ENCODE measurements around the gene NUB1. TPM values are rescaled to one million over a fixed set of nuclear protein-coding genes. Genes with fewer than 3 reads are reported as not detected.

NUB1 gene
- total and polyA plus RNA-seq, 12 donors: 22.5 to 127 (median 48.6) TPM

GRCh38 chr7:151352512-151352911 is 10.9 kb downstream of the NUB1 start:
- Histone ChIP-seq H3K27me3 (no peaks in the 10 kb centered on the region), H3K4me3 (no peak overlapping the region), H3K4me1 (replicated peaks in 1 of 2) (peaks cover 2 to 23% of the 10 kb centered on the region in 2 donors), H3K36me3 (replicated peaks in 1 of 2) (peaks cover 0 to 57% of the 10 kb centered on the region in 2 donors), H3K9me3 (replicated peaks in 1 of 3) (no peaks in the 10 kb centered on the region), H3K27ac (no peak overlapping the region)
- DNase-seq: no peak
- intact Hi-C loops (cut with DNase I): loop anchor here in 1 of 2 donors (5.0 kb wide), 1 partner anchor 40 kb away; no protein-coding TSS in a partner anchor
- WGBS, 4 donors: 70 to 89% (median 74%) methylated on average over 5 of the region's 5 CpGs
- TF ChIP-seq POLR2A (IDR thresholded peaks at IDR 0.05) (no peak), CTCF (IDR thresholded peaks at IDR 0.05) (no peak)

GRCh38 chr7:151361193-151361959 is 19.8 kb downstream of the NUB1 start:
- intact Hi-C loops (cut with DNase I): loop anchor here in 1 of 2 donors (10.0 kb wide), 1 partner anchor 393 kb away; no protein-coding TSS in a partner anchor
- Histone ChIP-seq H3K36me3 (replicated peaks in 1 of 2) (peaks cover 0 to 60% of the 10 kb centered on the region in 2 donors), H3K27ac (no peak overlapping the region), H3K27me3 (no peaks in the 10 kb centered on the region), H3K4me3 (no peak overlapping the region), H3K4me1 (replicated peaks in 1 of 2) (no peaks in the 10 kb centered on the region), H3K9me3 (replicated peaks in 1 of 3) (no peaks in the 10 kb centered on the region)
- peak in 3 of 7 donors; percentile 50 to 65 (median 52) for DNase-seq
- 80 to 95% (median 86%) methylated on average over 3 of the region's 3 CpGs for WGBS, 4 donors
- TF ChIP-seq CTCF (IDR thresholded peaks at IDR 0.05): no peak

GRCh38 chr7:151363182-151363581 is 21.6 kb downstream of the NUB1 start:
- TF ChIP-seq POLR2A (IDR thresholded peaks at IDR 0.05) (no peak), CTCF (IDR thresholded peaks at IDR 0.05) (no peak)
- no peak overlapping the region for H3K4me3 ChIP-seq
- peaks cover 0 to 4% of the 10 kb centered on the region in 2 donors for H3K4me1 ChIP-seq (replicated peaks in 1 of 2)
- intact Hi-C loops (cut with DNase I): loop anchor here in 1 of 2 donors (10.0 kb wide), 1 partner anchor 392 kb away; no protein-coding TSS in a partner anchor
- H3K27ac ChIP-seq: no peak overlapping the region
- no peak for DNase-seq
- H3K27me3 ChIP-seq: no peaks in the 10 kb centered on the region
- H3K36me3 ChIP-seq (replicated peaks in 1 of 2): peaks cover 0 to 42% of the 10 kb centered on the region in 2 donors
- 95 to 100% (median 98%) methylated on average over 1 of the region's 1 CpG for WGBS, 4 donors
- H3K9me3 ChIP-seq (replicated peaks in 1 of 3): no peaks in the 10 kb centered on the region

- DNase-seq: no peak
- TF ChIP-seq POLR2A (IDR thresholded peaks at IDR 0.05): no peak
- no peak for TF ChIP-seq CTCF (IDR thresholded peaks at IDR 0.05)
- 76 to 86% (median 82%) methylated on average over 9 of the region's 9 CpGs for WGBS, 4 donors
- no peaks in the 10 kb centered on the region for H3K27me3 ChIP-seq
- peak overlapping the region in 2 of 5 donors; percentile 67 to 71 for H3K27ac ChIP-seq
- H3K36me3 ChIP-seq (replicated peaks in 1 of 2): peaks cover 0 to 33% of the 10 kb centered on the region in 2 donors
- intact Hi-C loops (cut with DNase I): loop anchor here (5.0 to 10.0 kb wide), 4 partner anchors 81 to 396 kb away; no protein-coding TSS in a partner anchor
- H3K4me3 ChIP-seq: no peak overlapping the region
- no peaks in the 10 kb centered on the region for H3K9me3 ChIP-seq (replicated peaks in 1 of 3)
- peaks cover 0 to 6% of the 10 kb centered on the region in 2 donors for H3K4me1 ChIP-seq (replicated peaks in 1 of 2)
Observed at GRCh38 chr7:151366166-151366879, 24.7 kb downstream of the NUB1 start.
